ENCODE measurements around the gene PTPRN2. TPM values are rescaled to one million over a fixed set of nuclear protein-coding genes. Genes with fewer than 3 reads are reported as not detected.

The PTPRN2 gene
- total RNA-seq, 1 donor from 2014 or later: 2.4 TPM

DNA sequence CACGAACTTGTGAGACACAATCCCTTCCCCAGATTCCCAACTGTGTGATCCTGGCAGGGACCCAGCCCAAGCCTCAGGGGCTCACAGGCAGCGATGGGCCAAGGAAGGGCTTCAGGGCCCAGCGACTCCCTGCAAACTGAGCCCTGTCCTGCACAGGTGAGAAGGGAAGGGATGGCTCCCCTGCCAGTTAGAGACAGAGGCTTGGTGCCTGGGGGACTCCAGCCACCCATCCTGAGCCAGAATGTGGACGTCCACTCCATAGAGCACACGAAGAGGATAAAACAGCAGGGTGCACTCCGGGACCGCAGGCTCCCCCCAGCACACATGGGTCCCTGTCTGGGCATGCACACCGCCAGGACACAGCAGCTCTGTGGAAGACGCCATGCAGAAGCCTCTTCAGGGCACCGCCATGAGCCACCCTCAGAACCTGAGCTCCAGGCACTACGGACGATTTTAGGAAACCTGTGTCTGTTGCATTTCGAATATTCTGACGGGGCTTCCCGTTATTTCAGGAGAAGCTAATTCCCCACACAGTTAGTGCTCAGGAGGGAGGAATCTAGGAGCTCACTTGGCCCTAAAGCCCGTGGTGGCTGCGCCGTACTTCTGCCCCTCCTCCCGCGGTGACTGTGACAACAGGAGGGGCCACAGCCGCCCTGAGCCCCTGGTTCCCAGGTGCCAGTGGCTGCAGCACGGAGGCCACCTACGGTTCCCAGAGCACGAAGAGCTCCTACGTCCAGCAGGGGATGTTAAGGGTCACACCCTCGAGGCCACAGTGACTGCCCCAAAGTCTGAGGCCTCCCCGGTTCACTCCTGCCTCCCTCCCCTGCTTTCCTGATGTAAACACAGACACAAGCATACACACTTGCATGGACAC lies 326.0 kb downstream of the PTPRN2 start:
- Histone ChIP-seq H3K27me3 (ENCODE audit: control insufficient read depth, insufficient read depth, low read length) (no peaks in the 10 kb centered on the region), H3K36me3 (ENCODE audit: control insufficient read depth, insufficient read depth, low read length) (no peaks in the 10 kb centered on the region), H3K4me3 (ENCODE audit: low read depth, low read length) (no peak overlapping the region)
- TF ChIP-seq, protein P1, sequence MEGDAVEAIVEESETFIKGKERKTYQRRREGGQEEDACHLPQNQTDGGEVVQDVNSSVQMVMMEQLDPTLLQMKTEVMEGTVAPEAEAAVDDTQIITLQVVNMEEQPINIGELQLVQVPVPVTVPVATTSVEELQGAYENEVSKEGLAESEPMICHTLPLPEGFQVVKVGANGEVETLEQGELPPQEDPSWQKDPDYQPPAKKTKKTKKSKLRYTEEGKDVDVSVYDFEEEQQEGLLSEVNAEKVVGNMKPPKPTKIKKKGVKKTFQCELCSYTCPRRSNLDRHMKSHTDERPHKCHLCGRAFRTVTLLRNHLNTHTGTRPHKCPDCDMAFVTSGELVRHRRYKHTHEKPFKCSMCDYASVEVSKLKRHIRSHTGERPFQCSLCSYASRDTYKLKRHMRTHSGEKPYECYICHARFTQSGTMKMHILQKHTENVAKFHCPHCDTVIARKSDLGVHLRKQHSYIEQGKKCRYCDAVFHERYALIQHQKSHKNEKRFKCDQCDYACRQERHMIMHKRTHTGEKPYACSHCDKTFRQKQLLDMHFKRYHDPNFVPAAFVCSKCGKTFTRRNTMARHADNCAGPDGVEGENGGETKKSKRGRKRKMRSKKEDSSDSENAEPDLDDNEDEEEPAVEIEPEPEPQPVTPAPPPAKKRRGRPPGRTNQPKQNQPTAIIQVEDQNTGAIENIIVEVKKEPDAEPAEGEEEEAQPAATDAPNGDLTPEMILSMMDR (IDR thresholded peaks at IDR 0.05; ENCODE audit: insufficient read depth, low read length, poor library complexity, severe bottlenecking): no peak
- DNase-seq (ENCODE audit: low read depth): no peak

DNA sequence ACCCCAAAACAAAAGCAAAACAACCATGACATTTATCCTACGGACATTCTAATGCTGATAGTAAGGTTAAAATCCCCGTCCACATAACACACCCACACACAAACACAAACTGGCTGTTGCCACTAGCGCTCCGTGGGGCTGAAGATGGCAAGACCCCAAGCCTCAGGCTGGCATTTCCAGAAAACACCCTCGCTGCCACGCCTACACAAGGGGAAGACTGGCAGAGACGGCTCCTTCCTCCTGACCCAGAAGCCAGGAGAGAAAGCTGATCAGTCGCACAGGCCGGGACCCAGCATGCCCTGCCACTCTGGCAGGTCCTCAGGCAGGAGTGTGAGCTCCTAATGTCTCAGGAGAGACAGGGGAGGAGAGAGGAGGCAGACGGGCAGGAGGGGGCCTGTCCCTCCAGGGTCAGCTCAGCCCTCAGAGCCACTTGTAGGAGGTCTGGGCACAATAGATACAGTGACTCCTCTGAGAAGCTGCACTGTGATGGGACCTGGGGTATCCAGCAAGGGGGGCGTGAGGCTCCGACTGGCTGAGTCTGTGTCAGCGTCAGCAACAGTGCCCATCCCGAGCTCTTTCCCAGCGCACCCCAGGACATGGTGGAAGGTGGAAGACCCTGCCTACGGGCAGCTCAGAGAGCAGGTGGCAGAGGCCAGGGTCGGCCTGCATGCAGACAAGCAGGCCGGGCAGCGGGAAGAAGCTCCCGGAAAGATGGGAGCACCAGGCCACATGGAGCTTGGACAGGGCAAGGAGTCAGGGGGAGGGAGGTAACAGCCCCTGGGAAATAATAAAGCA lies 326.9 kb downstream of the PTPRN2 start:
- TF ChIP-seq, protein P1 (IDR thresholded peaks at IDR 0.05; ENCODE audit: insufficient read depth, low read length, poor library complexity, severe bottlenecking): no peak
- no peak overlapping the region for H3K4me3 ChIP-seq (ENCODE audit: low read depth, low read length)
- no peaks in the 10 kb centered on the region for H3K36me3 ChIP-seq (ENCODE audit: control insufficient read depth, insufficient read depth, low read length)
- H3K27me3 ChIP-seq (ENCODE audit: control insufficient read depth, insufficient read depth, low read length): no peaks in the 10 kb centered on the region
- no peak for DNase-seq (ENCODE audit: low read depth)

DNA sequence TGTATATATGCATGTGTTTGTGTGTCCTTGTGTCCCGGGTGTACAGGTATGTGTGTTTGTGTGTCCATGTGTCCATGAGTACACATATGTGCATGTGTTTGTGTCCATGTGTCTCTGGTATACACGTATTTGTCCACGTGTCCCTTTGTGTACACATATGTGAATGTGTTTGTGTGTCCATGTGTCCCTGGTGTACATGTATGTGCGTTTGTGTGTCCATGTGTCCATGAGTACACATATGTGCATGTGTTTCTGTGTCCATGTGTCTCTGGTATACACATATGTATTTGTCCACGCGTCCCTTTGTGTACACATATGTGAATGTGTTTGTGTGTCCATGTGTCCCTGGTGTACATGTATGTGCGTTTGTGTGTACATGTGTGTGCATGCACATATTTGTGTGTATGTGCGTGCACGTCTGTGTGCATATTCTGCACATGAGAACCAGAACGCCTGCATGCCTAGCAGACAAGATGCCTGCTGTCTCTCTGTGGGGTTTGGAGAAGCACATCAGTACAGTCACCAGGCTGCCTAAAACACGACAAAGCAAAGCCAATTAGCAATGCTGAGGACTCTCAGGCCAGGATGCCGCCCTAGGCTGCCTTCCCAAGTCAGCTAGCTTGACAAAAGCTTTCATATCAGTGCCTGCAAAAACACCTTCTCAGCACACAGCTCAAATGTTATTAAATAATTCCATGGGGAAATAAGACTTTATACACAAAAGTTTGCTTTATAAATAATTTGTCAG lies 327.8 kb downstream of the PTPRN2 start:
- TF ChIP-seq, protein P1 (IDR thresholded peaks at IDR 0.05; ENCODE audit: insufficient read depth, low read length, poor library complexity, severe bottlenecking): no peak
- Histone ChIP-seq H3K27me3 (ENCODE audit: control insufficient read depth, insufficient read depth, low read length) (no peaks in the 10 kb centered on the region), H3K36me3 (ENCODE audit: control insufficient read depth, insufficient read depth, low read length) (no peaks in the 10 kb centered on the region), H3K4me3 (ENCODE audit: low read depth, low read length) (no peak overlapping the region)
- DNase-seq (ENCODE audit: low read depth): no peak

DNA sequence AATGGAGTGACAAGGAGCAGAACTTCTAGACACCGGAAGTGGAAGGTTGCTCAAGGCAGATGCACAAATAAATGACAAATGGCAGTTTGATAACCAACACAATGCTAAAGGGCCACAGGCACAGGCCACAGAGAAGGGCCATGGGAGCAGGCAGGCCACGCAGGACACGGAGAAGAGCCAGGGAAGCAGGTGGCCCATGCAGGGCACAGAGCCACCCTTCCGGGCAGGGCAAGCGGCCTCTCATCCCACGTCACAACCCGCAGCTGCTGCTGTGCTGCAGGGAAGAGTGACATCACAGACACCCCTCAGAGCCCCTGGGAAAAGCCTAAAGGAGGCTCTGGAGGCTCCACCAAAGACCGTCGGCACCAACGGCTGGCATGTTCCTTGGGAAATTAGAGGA lies 328.5 kb downstream of the PTPRN2 start:
- Histone ChIP-seq H3K27me3 (ENCODE audit: control insufficient read depth, insufficient read depth, low read length) (no peaks in the 10 kb centered on the region), H3K4me3 (ENCODE audit: low read depth, low read length) (no peak overlapping the region), H3K36me3 (ENCODE audit: control insufficient read depth, insufficient read depth, low read length) (no peaks in the 10 kb centered on the region)
- no peak for DNase-seq (ENCODE audit: low read depth)
- TF ChIP-seq, protein P1 (IDR thresholded peaks at IDR 0.05; ENCODE audit: insufficient read depth, low read length, poor library complexity, severe bottlenecking): no peak

GRCh38 chr7:158258411-158259130 lies 329.1 kb downstream of the PTPRN2 start:
- TF ChIP-seq, protein P1 (IDR thresholded peaks at IDR 0.05; ENCODE audit: insufficient read depth, low read length, poor library complexity, severe bottlenecking): no peak
- Histone ChIP-seq H3K27me3 (ENCODE audit: control insufficient read depth, insufficient read depth, low read length) (no peaks in the 10 kb centered on the region), H3K36me3 (ENCODE audit: control insufficient read depth, insufficient read depth, low read length) (no peaks in the 10 kb centered on the region), H3K4me3 (ENCODE audit: low read depth, low read length) (no peak overlapping the region)
- DNase-seq (ENCODE audit: low read depth): no peak

All from kidney epithelial cell (primary cell).